ENCODE results near the gene NME2.
"Not testable (repeated sequence)": the region's sequence is repeated elsewhere in the genome, so short reads cannot be mapped to it uniquely, and the experiment has no call there.

NME2 gene

DNA sequence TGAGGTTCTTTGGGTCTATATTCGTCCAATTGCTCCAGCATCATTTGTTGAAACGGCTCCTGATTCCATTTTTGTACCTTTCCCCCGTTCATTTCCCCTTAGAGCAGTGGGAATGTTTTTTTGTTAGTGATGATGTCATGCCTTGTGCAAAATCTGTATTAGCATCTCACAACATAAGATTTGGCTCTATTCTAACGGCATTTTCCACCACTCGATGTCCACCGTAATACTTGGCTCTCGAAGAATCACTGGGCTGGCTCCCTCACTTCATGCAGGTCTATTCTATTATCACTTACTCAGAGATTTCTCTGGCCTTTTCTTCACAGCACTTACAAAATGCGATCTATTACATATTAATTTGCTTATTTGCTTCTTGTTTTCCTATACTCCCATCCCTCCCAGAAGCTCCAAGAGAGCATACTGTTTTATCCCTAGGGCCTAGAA, 13.4 kb upstream of the NME2 start:
- FAIRE-seq (no peak), DNase-seq (ENCODE audit: low spot score) (peak; percentile 21)

DNA sequence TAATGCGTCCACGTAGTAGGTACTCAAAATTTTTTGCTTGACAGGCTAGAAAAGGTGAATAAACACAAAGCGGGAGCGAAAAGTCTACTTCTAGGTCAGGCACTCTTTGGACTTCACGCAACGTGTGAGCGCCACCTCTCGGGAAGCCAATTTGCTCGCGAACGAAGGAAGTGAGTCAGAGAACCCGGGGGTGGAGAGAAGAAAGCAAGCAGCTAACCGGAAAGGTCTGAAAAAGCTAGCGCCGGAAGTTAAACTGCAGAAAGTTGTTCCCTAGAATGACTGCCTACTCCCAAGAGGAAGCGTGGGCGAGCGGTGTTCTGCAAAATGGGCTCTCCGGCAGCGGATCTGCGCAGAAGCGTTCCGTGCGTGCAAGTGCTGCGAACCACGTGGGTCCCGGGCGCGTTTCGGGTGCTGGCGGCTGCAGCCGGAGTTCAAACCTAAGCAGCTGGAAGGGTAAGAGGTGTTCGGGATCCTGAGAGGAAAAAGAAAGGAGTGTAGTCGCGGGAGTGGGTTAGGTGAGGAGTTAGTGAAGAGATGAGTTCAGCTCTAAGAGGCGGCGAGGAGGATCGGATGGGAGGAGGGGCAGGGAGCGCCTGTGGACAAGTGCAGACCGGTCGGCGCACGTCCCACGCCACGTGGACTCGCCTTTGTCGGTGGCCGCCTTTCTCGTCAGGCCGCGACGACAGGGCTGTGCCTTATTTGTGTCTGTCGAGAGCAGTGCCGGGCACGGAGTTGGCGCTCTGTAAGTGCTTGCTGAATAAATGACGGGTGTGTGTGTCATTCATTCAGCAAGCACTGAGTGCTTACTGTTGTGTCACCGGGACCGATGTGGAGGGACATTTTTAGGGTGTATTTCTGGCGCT, 12.8 kb upstream of the NME2 start, which contains the start of gene NME1:
Gene NME1 (plus strand): TSS at position 350 of the 863 bp plus-strand sequence. CDS start 2,096 bp downstream, outside the sequence.
- FAIRE-seq: peak; percentile 20
- peak; percentile 97 for DNase-seq (ENCODE audit: low spot score)

DNA sequence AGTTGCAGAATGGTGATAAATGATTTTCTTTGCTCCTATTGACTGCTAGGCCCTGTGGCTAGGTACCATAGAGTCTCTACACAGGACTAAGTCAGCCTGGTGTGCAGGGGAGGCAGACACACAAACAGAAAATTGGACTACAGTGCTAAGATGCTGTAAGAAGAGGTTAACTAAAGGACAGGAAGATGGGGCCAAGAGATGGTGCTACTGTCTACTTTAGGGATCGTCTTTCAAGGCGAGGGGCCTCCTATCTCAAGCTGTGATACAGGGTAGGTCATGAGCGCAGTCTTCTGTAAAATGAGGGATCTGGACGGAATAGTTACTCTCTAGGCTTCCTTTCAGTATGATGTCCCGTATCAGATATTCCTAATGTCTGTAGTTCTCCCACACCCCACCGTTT, 12.0 kb upstream of the NME2 start:
- DNase-seq (ENCODE audit: low spot score): no peak
- FAIRE-seq: no peak

DNA sequence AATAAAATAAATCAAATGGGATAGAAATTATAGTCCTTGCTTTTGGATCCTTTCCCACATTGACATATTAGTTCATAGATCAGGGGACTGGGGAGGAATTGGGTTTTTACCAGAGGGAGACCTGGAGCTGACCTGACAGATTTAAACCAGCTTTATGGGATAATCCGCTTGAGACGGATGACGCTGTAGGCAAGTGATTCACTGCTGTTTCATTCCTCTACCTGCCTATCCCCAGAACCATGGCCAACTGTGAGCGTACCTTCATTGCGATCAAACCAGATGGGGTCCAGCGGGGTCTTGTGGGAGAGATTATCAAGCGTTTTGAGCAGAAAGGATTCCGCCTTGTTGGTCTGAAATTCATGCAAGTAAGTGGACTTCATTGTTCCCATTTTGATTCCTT, 10.8 kb upstream of the NME2 start:
- no peak for DNase-seq (ENCODE audit: low spot score)
- no peak for FAIRE-seq

DNA sequence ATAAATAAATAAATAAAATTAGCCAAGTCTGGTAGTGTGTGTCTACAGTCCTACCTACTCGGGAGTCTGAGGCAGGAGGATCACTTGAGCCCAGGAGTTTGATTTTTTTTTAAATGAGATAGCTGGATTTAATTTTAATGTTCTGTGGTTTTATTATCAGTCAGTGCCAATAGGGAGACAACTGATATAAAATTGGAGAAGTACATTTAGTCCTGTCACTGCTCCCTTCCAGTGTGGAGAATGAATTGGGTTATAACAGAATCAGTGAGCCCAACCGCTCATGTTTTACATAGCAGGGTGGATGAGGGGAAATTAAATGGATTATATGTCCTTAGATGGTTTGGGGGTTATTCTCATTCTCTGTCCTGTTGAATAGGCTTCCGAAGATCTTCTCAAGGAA, 6.6 kb upstream of the NME2 start:
- no peak for DNase-seq (ENCODE audit: low spot score)
- FAIRE-seq: no peak

DNA sequence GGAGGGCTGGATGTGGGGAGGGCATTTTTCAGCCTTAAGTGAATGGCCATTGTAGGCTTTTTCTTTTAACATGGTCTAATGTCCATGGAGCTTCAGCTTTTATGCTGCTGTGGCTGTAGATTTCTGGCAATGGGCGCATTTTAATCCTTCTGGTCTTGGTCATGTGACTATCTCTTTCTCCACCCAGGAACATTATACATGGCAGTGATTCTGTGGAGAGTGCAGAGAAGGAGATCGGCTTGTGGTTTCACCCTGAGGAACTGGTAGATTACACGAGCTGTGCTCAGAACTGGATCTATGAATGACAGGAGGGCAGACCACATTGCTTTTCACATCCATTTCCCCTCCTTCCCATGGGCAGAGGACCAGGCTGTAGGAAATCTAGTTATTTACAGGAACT, 4.7 kb upstream of the NME2 start:
- DNase-seq (ENCODE audit: low spot score) (no peak), FAIRE-seq (no peak)

DNA sequence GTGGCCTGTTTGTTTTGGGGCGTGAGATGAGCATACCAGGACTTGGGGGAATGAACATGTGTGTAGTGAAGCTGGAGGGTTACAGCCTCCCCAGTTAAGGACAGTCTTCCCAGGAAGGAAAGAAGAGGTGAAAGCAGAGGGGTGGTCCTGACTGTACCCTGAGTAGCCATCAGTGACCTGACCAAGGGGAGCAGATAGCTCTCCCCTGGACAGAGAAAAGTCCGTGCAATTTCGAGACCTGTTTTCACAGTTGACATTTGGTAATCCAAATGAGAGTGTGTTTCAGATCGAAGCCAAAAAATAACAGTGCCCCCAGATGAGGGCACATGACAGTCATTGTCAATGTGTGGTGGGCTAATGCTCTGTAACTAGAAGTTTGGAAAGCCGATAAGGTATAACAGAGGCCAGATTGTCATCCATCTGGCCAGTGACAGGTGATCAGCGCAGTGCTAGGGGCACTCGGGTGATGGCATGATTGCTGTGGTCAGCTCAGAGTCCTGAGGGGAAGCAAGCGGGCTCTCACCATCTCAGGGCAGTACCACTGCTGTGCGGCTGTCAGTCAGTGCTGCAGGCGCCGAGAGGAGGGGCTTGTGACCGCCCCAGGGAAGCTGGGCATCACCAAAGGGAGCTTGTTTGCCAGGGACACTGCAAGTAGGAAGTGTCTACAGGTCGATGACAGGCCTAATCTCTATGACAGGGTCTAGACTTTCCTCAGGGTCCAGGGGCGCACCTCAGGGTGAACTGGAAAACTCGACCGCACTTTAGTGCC, 1.1 kb upstream of the NME2 start:
- no peak for FAIRE-seq
- no peak for DNase-seq (ENCODE audit: low spot score)

DNA sequence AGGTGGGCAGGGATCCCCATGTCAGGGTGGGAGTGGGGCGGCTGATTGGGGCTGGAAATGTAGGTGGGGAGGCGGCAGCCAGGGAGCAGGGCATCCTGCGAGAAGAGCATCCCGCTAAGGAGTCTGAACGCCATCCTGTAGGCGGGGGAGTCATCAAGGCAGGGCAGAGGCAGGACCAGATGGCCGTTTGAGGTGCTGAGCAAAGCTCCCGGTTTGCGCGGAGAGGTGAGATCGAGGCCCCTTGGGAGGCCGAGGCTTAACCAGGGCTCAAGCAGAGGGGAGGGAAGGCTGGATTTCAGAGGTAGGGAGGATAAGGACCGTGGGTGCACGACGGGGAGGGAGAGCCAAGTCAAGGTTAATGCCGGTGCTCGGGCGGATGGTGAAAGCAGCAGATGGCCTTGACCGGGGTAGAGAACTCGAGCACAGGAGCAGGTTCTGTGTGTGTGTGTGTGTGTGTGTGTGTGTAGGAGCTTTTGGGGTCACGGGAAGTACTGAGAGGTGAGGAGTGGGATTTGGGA, 472 bp upstream of the NME2 start:
- DNase-seq (ENCODE audit: low spot score): no peak
- no peak for FAIRE-seq

DNA sequence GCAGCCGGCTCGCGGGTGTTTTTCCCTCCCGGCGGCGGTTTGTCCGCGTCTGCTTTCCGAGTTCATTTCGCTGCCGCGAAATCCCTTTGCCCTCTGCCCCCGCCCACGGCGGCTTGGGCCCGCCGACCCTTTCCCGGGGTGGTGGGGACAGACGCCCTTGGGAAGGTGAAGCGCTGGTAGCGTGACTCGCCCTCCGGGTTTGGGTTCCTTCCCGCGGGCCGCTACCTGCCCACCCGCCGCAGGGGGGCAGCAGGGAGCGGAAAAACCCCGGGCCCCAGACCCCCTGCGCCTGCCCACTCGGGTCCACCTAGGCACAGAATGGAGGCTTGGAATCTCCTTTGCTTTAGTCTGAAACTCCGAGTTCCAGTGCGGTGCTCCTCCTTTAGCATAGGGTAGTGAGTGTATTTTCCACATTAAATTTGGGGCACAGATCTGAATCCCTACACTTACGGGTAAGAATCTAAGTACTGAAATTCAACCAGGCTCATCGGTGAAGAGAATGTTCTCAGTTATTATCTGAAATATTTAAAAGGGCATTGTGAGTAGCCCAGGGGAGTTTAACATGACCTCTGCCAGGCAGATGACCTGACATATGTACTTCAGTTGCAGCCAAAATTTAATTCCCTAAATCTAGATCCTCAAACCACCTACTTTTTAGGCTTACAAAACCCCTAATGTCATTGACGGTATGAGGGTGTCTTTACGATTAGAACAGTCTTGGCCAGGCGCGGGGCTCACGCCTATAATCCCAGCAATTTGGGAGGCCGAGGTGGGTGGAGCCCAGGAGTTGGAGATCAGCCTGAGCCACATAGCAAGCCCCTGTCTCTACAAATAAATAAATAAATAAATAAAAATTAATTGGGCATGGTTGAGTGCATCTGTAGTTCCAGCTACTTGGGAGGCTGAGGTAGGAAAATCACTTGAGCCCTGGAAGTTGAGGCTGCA, 1.0 kb downstream of the NME2 start:
- FAIRE-seq (no peak), DNase-seq (ENCODE audit: low spot score) (peak; percentile 91)

DNA sequence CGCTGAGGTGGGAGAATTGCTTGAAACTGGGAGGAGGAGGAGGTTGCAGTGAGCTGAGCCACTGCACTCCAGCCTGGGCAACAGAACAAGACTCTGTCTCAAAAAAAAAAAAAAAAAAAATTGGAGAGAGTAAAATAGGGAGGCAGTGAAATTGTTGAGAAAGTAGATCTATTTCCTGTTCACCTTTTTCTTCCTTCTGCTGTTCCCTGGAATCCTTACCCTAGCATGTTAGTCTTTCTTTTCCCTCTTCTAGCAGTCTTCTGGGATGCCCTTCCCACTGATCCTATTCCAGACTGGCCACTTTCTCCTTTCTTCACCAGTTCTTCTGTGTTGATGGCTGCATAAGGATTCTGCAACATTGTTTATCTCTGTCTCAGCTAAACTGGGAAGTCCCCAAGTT, 3.1 kb downstream of the NME2 start:
- FAIRE-seq: no peak
- DNase-seq (ENCODE audit: low spot score): no peak

DNA sequence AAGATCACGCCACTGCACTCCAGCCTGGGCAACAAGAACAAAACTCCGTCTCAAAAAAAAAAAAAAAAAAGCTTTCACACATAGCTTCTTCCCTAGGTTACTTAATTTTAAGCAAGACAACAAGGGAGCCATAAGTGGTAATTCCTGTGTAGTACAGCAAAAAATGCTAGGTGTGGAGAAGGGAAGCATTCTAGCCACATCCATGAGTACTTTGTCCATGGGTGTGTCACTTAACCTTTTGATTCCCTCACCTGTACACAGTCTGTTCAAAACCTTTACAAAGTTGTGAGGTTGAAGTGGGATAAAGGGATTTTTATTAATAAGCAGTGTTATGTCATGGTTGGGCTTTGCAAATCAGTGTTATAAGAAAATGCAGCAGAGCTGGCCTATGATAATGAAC, 4.5 kb downstream of the NME2 start:
- FAIRE-seq: no peak
- no peak for DNase-seq (ENCODE audit: low spot score)

DNA sequence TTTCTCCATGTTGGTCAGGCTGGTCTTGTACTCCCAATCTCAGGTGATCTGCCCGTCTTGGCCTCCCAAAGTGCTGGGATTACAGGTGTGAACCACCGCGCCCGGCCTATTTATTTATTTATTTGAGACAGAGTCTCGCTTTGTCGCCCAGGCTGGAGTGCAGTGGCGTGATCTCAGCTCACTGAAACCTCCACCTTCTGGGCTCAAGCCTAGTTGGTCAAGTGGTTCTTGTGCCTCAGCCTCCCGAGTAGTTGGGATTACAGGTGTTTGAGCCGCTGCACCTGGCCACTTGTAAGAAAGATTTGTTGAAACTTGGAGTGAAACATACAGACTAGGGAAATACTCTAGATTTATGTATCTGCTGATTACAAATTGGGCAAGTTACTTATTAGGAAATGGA, 5.8 kb downstream of the NME2 start:
- DNase-seq (ENCODE audit: low spot score); FAIRE-seq: not testable (repeated sequence)

DNA sequence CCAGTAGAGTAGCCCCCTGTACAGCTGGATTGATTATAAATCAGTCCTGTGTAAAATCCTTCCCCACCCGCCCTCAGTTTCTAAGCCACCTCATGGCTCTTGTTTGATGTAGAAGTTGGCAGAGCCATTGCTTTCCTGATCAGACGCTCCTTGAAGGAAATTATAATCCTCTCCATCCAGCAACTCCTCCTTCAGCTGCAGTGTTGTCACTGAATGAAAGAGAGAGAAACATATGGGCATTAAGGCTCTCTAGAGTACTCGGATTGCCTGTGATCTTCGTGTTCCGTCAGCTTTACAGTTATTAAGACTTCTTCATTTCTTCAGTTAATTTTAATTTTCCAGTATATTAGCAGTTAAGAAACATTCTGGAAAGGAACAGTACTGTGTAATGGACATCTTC, 14.3 kb downstream of the NME2 start:
- DNase-seq (ENCODE audit: low spot score): no peak
- FAIRE-seq: no peak

DNA sequence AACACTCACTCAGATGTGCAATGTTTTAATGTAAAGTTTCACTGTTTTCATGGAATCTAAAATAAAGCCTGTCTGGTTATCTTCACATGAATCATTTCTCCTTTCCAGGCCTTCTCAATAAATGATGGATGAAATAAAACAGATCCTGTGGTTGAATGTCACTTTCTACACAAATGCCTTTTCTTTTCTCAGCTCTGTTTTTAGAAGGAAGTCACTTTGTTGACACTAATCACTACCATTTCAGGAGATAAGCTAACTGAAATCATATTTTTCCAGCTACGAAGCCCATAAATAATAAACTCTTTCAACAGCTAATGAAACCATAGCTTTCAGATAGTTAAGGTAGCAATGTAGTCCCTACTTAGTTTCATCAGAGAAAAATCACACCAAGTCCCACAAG, 17.9 kb downstream of the NME2 start:
- FAIRE-seq: no peak
- DNase-seq (ENCODE audit: low spot score): no peak

DNA sequence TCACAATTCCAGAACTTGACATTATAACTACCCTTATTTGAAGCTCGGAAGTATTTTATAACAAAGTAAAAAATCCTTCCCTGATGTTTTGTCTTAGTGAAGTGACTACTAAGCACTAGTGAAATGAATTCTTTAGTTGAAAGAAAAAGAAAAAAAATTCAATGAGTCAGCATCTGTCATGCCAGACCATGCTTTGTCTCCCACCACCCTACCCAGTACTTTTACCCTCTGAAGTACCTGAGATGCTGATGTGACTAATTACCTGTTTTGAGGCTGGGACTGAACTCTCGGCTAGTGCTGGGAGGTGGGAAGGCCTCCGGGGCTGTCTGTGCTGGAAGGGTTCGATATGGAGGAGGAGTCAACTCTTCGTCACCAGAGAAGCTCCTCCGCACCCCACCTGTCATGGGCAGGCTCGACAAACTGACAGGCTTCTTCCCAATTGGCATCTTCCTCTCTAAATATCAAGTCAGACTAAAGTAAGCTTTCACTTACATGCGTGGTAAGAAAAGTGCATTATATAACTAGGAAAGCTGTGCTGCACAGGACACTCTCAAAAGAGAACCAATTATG, 19.6 kb downstream of the NME2 start:
- FAIRE-seq (no peak), DNase-seq (ENCODE audit: low spot score) (no peak)

DNA sequence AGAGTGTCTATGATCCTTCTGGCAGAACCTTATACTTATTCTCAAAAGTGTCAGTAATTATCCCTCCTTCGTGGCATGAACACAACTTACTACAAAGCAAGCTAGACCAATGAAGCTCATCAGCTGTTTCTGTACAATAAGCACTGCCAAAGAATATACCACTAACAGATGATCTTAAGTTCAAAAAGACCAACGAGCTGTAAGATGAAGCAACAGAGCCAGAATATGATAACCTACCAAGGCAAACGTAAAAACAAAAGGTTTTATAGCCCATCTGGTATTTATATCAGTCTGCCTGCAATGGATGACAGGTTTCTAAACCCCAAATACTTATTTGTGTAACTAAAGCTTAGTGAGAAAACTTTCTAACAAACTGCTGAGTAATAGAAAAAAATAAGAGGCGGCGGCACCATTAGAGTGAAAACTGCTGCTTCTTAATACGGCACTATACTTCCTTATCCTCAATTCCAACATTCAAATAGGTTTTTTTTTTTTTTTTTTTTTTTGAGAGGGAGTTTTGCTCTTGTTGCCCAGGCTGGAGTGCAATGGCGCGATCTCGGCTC, 22.1 kb downstream of the NME2 start:
- FAIRE-seq: no peak
- DNase-seq (ENCODE audit: low spot score): no peak

DNA sequence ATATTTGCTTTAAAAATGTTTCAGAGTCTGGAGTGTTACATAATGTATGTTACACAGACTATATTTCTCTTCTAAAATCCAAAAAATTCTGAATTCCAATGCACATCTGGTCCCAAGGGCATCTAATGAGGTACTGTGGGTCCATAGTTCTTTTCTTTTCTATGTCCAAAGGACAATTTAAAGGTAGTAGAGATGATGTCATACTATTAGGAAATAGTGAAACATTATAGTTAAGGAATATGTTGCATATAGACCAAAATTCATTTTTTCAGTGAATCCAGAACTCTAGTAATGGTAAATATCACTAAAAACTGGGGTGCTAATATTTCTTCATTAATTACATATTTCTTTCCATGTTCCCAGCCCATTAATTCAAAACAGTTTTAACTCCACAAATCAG, 23.0 kb downstream of the NME2 start:
- FAIRE-seq (no peak), DNase-seq (ENCODE audit: low spot score) (no peak)

DNA sequence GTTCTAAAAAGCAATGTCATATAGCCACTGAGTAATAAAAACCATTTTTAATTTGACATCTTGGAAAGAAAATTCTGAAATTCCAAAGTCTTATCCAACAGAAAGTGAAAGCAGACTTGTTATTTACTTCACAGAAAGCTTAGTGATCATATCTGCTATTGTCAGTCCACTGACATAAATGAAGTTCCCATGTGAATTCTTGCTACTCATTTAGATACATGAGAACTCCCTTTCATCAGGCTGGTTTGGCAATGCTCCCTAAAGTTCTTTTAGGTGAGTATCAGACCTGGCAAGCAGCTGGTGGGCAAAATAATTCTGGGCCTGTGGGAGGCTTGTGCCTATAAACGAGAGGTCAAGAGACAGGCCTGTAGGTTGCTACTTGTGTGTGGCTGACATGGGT, 23.4 kb downstream of the NME2 start:
- DNase-seq (ENCODE audit: low spot score) (no peak), FAIRE-seq (no peak)

DNA sequence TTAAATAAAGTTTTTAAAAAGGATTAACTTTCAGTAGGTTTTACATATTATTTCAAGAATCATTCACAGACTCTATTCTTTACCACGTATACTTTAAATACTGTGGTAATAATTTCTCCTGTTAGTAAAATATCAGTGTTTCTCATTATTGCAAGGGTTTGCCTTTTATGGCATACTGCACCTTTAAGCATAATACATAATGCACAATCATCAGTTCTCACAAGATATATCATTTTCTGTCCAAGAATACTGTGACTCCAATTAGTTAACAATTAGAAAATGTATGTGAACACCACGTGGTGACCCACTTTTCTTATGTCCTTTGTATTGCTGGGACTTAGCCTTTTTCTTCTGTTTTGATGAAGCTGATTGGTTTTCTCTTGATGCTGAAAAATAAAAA, 25.7 kb downstream of the NME2 start:
- FAIRE-seq: no peak
- no peak for DNase-seq (ENCODE audit: low spot score)

DNA sequence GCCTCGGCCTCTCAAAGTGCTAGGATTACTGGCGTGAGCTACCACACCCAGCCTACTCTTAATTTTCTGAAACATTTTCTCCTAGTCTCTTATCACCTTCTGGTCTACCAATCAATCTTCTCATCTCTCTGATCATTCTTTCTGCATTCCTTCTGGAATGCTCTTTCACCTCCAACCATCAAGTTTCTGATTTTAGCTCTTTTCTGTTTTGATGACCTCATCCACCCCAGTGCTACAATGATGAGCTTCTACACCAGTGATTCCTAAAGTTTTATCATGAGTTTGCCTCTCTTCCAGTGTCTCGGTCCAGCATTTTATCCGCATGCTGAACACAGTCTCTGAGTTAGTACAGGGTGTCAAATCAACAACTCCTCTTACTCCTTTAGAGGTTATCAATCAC, 31.5 kb downstream of the NME2 start:
- FAIRE-seq (no peak), DNase-seq (ENCODE audit: low spot score) (no peak)

DNA sequence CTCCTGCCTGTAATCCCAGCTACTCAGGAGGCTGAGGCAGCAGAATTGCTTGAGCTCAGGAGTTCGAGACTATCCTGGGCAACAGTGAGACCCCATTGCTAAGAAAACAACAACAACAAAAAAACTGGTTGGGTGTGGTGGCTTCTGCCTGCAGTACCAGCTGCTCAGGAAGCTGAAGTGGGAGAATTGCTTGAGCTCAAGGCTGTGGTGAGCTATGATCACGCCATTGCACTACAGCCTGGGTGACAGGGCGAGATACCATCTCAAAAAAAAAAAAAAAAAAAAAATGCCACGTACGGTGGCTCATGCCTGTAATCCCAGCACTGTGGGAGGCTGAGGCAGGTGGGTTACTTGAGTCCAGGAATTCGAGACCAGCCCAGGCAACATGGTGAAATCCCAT, 34.1 kb downstream of the NME2 start:
- no peak for FAIRE-seq
- DNase-seq (ENCODE audit: low spot score): no peak

Measured in urothelium cell line (cell line).